GM19099 (cell line): ENCODE results near the gene NRCAM.

Experiments used
- POLR2A ChIP-seq: IDR thresholded peaks from 3 replicates; pipeline ENCODE4 v1.6.1; 2011; ENCODE audit warnings: low read depth; ENCODE audit not compliant: insufficient read length; ENCODE audit errors: extremely low read depth

Gene NRCAM

GRCh38 chr7:108419961-108420908, 36.0 kb downstream of the NRCAM start:
- no peak for TF ChIP-seq POLR2A

- no peak for TF ChIP-seq POLR2A
Measured at GRCh38 chr7:108418946-108419345, 37.3 kb downstream of the NRCAM start.

- no peak for TF ChIP-seq POLR2A
Measured at GRCh38 chr7:108417926-108418325, 38.3 kb downstream of the NRCAM start.

GRCh38 chr7:108417144-108417543, 39.1 kb downstream of the NRCAM start:
- no peak for TF ChIP-seq POLR2A

GRCh38 chr7:108415821-108416536, 40.3 kb downstream of the NRCAM start:
- no peak for TF ChIP-seq POLR2A

GRCh38 chr7:108415084-108415483, 41.2 kb downstream of the NRCAM start:
- TF ChIP-seq POLR2A = no peak

GRCh38 chr7:108413782-108414492, 42.3 kb downstream of the NRCAM start:
- no peak for TF ChIP-seq POLR2A

- no peak for TF ChIP-seq POLR2A
Measured at GRCh38 chr7:108413337-108413736, 42.9 kb downstream of the NRCAM start.

- no peak for TF ChIP-seq POLR2A
Measured at GRCh38 chr7:108409146-108409545, 47.1 kb downstream of the NRCAM start.

- no peak for TF ChIP-seq POLR2A
Measured at GRCh38 chr7:108408296-108408991, 47.8 kb downstream of the NRCAM start.

- TF ChIP-seq POLR2A = no peak
Measured at GRCh38 chr7:108407676-108408075, 48.6 kb downstream of the NRCAM start.

- no peak for TF ChIP-seq POLR2A
Measured at GRCh38 chr7:108406222-108406890, 49.9 kb downstream of the NRCAM start.

- TF ChIP-seq POLR2A = no peak
Measured at GRCh38 chr7:108404509-108405420, 51.5 kb downstream of the NRCAM start.
